Measurements from ENCODE around the gene UTS2R.

Gene UTS2R

DNA sequence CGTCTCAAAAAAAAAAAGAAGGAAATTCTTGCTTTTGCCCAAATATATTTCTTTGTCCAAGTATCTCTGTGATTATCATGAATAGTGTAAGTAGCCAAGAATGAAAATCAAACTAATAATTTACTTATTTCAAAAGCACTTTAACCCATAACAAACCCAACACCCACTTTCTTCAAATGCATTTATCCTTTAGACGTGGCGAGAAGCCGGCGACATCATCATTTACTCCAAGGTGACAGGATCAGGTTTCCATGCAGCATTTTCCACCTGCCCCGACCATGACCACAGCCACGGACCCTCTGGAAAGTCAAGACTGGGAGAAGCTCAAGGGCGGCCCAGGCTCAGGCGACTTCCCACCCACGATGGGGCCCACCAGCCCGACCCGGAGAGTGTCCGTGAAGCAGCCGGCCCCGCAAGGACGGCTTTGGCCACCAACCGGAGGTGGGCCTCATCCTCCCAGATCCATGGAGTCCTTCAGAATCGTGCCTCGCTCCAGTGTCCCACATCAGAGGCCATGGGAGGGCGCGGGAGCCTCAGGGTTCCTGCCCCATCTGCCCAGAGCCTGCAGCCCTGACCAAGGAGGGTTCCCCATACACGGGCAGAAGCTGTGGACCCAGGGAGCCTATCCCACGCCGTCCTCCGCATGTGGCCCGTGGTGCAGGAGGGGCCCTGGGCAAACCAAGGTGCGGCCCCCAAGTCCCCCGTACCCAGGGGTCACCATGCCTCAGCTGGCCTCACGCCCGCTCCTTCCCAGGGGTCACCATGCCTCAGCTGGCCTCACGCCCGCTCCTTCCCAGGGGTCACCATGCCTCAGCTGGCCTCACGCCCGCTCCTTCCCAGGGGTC is 18.7 kb downstream of the UTS2R start:
- no peak for DNase-seq

DNA sequence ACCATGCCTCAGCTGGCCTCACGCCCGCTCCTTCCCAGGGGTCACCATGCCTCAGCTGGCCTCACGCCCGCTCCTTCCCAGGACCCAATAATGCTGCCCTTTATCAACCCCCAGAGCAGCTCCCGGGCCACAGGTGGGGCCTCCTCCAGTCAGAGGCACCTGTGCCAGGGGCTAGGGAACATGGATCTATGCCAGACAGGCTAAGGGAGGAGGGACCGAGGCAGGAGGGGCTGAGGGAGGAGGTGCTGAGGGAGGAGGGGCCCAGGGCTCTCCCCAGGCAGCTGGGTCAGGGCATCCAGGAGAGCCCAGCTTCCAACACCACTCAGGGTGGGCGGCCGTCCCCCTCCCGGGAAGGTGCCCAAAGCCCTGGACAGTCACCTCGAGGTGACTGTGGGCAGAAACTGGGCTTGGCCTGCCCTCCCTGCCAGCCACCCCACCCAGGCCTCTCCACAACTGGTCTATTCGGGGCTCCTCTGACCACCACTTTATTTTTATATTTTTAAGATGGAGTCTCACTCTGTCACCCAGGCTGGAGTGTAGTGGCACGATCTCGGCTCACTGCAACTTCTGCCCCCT is 19.4 kb downstream of the UTS2R start:
- DNase-seq: no peak

GRCh38 chr17:82391496-82392066 is 20.0 kb downstream of the UTS2R start:
- no peak for DNase-seq

GRCh38 chr17:82392209-82392920 is 20.8 kb downstream of the UTS2R start:
- DNase-seq: no peak

DNA sequence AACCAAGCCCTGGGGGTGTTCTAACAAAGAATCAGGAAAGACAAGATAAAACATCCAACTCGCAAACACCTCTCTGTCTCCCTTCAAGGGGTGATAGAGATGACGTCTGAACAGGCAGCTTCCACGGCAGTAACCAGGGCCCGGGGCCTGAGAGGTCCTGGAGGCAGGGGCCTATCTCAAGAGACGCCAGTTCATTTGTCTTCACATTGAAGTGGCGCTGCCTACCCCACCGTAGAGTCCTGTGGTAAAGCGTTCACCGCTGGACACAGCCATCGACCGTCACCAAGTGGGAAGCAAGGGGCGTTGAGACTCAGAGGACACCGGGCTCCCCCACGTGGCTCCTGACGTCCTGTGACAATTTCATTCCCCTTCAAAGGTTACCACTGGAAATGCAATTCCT is 21.4 kb downstream of the UTS2R start:
- no peak for DNase-seq

GRCh38 chr17:82394278-82394677 is 22.7 kb downstream of the UTS2R start:
- DNase-seq: no peak

DNA sequence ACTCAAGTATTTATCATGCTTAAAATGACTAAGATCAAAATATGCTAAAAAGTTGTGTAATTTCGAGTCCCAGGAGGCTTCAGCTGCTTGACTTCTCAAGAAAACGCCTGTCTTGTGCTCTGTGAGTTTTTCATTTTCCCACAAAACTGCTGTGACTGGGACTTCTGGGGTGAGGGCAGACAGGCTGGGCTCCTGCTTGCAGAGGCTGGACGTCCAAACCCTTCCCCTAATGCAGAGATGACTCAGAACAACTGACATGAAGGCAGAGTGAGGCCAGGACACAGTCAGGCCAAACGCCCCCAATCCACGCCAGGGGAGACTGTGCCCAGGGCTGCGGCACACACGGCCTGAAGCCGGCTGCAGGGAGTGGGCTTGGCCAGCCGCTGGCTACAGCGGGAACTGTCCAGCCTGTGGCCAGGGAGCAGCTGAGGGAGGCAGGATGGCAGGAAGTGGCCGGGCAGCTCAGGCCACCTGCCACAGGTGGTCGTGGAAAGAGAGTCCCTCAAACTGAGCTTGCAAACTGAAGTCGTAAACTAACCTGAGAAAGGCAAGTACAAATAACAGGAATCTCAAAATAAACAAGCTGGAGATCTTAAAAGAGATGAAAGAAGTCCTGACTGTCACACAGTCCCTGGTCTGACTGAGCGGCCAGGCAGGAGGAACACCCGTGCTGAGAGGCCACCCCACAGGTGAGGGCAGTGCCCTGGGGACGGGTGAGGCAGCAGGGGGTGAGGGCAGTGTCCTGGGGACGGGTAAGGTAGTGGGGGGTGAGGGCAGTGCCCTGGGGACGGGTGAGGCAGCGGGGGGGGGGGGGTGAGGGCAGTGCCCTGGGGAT is 25.3 kb downstream of the UTS2R start:
- no peak for DNase-seq

DNA sequence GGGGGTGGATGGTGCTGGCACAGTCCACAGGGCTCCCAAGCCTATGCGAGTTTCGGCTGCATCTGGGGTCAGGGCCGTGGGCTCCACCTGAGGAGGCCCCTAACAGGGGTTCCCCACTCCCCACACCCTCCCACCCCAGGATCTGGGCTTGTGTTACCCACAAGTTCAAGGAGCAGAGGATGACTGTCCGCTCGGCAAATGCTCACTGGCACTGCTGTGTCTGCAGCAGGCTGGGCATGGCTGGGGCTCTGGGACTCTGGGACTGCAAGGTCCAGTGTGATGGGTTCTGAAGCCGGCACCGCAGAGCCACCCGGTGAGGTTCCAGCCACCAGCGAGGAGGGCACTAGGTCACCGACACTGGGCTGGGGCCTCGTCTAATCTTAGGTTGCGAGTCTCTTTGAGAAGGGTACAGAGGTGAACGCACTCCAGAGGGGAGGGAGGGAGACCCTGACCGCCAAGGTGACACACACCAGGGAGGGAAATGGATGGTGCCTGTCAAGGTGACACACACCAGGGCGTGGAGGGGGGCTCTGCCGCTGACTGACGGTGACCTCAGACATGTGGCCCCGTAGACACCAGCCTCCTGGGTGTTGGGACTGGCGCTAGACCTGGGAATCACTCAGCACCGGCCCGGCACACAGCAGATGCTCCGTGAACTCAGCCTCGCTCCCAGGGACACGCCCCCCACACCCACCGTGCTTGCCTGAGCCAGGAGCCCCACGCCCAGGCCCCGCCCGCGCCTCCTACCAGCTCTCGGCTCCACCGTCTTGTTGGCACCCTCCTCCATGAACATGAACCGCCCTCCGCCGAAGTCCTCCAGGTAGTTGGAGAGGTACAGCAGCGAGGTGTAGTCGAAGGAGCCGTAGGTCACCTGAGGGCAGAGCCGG is 26.1 kb downstream of the UTS2R start:
- DNase-seq: no peak

- DNase-seq: peak; percentile 64
These were observed 27.5 kb downstream of the UTS2R start for GRCh38 chr17:82399041-82399441.

GRCh38 chr17:82399601-82400101 is 28.1 kb downstream of the UTS2R start:
- peak; percentile 73 for DNase-seq

DNA sequence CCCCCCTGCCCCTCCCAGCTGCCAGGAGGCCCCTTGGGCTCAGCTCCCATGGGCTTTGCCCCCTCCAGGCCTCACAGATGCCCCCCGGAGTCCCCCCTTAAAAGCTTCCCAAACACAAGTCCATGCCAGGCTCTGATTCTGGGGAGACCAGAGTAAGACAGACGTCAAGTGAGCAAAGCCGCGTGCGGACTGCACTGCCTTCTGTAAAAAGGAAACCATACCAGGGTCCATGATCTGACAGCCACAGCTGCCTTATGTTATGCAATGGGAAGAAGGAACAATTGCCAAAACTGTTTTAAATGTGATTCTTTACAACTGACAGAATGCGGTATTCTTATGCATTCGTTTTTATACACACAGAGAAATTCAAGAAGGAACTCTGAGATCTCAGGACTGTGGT is 28.6 kb downstream of the UTS2R start:
- no peak for DNase-seq

DNA sequence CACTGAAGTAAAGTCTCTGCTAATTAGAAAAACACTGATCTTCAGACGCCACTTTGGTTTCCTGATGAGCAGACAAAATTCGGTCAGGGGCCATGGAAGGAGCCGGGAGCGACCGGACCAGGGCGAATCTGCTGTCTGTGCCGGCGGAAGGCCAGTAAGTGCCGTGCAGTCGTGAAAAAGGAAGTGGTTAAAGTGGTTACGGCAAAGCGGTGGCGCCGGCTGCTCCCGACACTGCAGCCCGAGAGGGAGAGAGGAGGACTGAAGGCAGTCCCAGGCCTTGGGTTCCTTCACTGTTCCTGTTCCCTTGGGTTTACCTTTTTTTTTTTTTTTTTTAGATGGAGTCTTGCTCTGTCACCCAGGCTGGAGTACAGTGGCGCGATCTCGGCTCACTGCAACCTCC is 29.3 kb downstream of the UTS2R start:
- no peak for DNase-seq

GRCh38 chr17:82402865-82403264 is 31.3 kb downstream of the UTS2R start:
- DNase-seq: no peak

GRCh38 chr17:82403662-82404660 is 32.4 kb downstream of the UTS2R start:
- DNase-seq: no peak

GRCh38 chr17:82405051-82405450 is 33.5 kb downstream of the UTS2R start:
- no peak for DNase-seq

GRCh38 chr17:82406131-82406671 is 34.6 kb downstream of the UTS2R start:
- no peak for DNase-seq

- no peak for DNase-seq
These were observed 35.7 kb downstream of the UTS2R start for GRCh38 chr17:82407255-82407654.

DNA sequence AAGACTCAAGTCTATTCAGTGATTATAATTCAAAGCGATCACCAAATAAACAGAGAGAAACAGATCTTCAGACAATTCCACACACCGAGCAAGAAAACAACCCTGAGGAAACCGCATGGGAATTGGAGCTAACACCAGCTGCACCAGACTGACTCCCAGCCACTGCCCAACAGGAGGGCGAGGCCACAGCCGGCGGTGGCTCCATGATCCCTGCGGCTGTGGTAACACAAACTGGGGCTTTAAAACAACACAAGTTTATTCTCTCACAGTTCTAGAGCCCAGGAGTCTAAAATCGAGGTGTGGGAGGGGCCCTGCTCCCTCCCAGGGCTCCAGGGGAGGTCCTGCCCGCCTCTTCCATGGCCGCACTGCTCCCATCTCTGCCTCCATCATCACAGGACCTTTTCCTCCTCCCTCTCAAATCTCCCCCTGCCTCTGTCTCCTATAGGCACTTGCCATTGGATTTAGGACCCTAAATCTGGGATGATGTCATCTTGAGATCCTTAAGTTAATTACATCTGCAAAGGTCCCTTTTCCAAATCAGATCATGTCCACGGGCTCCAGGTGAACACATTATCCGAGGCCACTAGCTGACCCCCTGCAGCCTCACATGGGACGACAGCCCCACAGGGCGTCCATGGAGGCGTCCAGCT is 36.8 kb downstream of the UTS2R start:
- DNase-seq: no peak

- no peak for DNase-seq
These were observed 37.4 kb downstream of the UTS2R start for GRCh38 chr17:82408938-82409318.
